Measurements from ENCODE around the gene SLC24A4.

Gene SLC24A4

GRCh38 chr14:92316176-92316575, 6.8 kb upstream of the SLC24A4 start:
- no peak for DNase-seq (ENCODE audit: low read depth)

GRCh38 chr14:92316937-92317336, 6.0 kb upstream of the SLC24A4 start:
- no peak for DNase-seq (ENCODE audit: low read depth)

DNA sequence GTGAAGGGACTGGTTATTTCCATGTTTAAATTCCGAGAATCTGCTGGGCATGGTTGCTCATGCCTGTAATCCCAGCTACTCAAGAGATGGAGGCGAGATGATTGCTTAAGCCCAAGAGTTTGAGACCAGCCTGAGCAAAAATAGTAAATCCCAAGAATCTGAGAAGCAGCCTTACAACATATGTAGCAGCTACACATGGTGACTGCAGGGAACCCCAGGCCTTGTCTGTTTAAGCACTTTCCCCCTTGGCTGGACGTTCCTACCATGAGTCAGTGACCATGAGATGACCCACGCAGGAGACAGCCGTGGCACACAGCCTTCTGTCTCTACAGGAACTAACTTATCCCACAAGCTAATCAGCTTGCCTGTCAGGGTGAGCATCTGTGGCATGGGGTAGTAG, 5.5 kb upstream of the SLC24A4 start:
- no peak for DNase-seq (ENCODE audit: low read depth)

DNA sequence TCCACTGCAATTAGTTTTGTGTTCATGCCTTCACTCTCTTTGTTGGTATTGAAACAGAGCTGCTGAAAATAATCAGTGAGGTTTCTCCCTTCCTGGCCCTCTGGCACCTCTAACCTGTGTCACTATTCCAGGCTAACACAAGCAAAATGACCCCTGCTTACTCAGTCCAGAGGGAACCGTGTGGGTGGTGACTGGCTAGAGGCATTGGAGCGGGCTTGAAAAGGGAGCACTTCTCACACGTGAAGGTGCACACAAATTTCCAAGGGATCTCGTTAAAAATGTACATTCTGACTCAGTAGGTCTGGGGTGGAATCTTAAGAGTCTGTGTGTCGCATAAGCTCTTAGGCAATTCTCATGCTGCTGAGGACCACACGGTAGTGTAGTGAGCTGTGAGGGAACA, 1.3 kb upstream of the SLC24A4 start:
- no peak for DNase-seq (ENCODE audit: low read depth)

DNA sequence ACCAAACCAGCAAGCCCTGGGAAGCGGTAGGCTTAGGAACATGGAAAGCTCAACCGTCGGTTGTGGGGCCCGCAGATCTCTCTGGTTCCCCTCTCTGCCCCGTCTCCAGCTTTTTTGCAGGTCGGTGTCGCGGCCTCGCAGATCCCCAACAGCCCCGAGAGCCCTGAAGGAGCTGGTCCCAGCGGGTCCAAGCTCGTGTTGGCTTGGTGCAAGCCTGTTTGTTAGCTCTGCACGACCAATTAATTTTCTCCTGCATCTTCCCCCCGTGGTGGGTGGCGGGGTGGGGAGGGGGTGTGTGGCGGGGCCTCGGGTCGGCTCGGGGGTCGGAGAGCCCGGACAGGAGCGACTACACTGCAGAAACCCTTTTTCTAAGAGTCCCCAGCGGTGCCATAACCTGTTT, 449 bp upstream of the SLC24A4 start:
- no peak for DNase-seq (ENCODE audit: low read depth)

DNA sequence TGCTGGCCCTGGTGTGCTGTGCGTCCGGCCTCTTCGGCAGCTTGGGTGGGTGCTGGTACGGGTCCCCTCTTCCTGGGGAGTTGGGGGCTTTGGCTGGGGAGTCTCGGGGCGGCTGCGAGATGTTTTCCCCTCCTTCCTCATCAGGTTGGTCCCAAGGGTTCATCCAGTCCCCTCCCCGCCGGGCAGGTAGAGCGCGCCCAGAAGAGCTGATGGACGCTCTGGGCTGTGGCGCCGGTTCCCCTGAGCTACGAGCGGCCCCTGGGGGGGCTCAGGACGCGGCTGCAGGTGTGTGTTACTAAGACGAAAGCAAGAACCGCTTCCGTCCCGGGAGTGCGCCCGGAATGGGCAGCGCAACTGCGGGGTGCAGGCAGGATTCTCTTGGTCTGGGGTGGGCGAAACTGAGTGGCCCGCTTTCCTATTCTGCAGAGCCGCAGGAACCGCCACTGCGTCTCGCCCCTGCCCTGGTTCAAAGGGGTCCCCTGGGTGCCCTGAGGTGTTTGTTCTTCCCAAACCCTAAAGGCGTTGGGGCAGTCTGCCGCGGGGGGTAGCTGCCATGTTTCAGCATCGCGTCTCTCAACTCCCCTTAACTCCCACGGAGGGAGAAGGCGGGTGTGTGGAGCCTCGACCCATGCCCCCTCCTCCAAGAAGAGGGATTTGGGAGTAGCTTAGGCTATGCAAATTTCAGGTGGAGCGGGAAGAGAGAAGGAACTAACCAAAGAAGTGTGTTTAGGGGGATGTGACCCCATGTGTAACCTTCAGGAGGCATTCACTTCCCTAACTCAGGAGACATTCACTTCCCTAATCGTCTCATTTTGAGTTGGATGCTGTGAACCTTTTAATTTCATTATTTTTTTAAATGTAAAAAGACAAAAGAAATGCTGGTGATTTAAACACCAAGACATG, 1.2 kb downstream of the SLC24A4 start:
- DNase-seq (ENCODE audit: low read depth): no peak

DNA sequence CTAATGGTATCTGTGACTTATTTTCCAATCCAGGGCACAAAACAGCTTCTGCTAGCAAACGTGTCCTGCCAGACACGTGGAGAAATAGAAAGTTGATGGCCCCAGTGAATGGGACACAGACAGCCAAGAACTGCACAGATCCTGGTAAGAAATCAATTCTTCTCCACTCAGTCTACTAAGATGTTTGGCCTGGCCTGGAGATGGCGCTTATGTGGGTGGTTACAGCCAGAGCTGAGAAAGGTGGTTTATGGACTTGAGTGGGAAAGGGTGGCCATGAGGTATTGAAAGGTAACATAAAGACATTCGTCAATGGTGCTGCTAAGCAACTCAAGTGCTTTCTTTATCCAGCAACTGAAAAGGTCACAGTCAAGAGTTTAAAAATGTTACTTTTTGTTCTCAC, 2.9 kb downstream of the SLC24A4 start:
- DNase-seq (ENCODE audit: low read depth): no peak

DNA sequence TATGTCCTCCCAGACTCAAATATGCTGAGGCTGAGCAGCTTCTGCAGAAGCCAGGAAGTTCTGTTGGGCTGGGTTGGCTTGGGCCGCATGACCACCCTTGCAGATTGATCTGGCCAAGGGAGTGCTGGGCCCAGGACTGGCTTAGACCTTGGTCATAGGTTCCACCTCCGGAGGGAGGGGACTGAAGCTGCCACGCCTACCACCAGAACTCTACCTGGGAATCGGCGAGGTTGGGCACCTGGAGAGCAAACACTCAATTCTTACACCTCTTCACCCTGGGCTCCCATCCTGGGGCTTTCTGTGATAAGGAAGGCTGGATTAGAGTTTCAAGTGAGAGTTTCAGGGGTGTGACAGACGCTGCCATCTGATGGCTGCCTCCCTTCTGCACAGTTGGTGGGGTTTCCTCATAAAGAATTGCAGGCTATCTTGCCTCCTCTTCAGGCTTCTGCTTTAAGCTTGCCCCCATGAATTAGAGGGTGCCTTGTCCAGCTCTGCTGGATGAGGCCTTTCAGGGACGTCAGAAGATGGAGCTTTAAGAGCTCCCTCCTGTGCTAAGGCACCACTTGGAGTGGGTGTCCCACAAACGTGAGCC, 5.8 kb downstream of the SLC24A4 start:
- DNase-seq (ENCODE audit: low read depth): no peak

GRCh38 chr14:92334050-92334449, 11.1 kb downstream of the SLC24A4 start:
- no peak for DNase-seq (ENCODE audit: low read depth)

DNA sequence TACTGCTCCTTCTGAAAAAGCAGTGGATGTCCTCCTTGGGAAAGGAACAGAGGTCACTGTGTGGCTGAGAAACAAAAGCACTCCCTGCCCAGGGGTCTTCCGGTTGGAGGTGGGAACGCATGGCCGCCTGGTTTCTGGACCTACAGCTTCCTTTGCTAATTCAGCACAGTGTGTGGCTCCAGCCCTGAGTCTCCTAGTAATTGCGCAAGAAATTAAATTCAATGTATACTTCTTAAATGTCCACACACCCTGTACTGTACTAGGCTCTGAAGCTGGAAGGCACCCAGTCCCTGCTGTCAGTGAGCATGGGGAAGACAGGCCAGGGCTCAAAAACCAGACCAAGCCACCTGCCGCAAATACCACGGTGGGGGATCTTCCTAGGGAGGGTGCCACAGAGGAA, 13.4 kb downstream of the SLC24A4 start:
- DNase-seq (ENCODE audit: low read depth): no peak

GRCh38 chr14:92339426-92339825, 16.5 kb downstream of the SLC24A4 start:
- DNase-seq (ENCODE audit: low read depth): no peak

- DNase-seq (ENCODE audit: low read depth): no peak
These were observed 17.1 kb downstream of the SLC24A4 start for GRCh38 chr14:92340071-92340470.

DNA sequence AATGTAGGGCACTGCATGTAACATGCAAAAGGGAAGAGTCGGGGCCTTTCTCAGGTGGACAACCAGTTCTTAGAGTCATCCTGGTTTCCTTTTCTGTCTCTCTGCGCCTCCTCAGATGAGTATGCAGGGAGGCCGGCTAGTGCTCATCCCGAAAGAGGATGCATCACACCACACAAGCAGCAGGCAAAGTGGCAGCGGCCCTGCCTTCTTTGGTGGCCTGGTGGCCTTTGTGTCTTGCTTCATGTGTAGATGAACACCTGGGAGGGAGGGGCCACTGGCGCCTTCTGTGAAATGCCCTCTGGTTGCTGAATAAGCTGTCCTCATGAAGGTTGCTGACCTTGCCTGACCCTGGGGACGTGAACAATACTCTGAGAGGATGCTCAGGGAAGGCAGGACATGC, 18.0 kb downstream of the SLC24A4 start:
- no peak for DNase-seq (ENCODE audit: low read depth)

DNA sequence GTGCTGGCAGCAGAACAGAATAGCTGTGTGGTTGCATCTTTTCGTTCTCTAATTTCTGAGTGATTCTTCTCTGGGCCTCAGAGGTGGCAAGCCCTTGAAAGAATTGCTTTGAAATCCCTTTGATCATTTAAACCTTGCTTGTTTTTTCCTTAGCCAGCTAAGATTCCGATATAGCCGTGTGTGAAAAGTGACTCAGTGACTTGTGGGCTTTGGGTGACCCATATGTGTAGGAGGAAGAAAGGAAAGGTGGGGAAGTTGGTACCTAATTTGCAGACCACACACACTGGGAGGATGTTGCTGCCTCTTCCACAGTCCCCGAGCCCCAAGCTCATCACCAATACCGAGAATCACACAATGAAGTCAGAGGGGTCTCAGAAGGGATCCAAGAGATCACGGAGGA, 18.8 kb downstream of the SLC24A4 start:
- no peak for DNase-seq (ENCODE audit: low read depth)

- no peak for DNase-seq (ENCODE audit: low read depth)
These were observed 25.2 kb downstream of the SLC24A4 start for GRCh38 chr14:92348154-92348553.

DNA sequence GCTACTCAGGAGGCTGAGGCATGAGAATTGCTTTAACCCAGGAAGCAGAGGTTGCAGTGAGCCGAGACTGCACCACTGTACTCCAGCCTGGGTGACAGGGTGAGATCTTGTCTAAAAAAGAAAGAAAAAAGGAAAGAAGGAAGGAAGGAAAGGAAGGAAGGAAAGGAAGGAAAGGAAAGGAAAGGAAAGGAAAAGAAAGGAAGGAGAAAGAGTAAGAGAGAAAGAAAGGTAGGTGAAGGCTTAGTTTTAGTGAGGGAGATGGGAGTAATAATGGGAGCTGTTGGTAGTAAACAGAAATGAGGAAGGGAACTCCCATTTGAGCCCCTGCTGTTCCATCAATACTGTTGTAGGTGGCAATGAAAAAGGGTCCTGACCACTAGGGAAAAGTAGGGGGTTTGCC, 28.8 kb downstream of the SLC24A4 start:
- no peak for DNase-seq (ENCODE audit: low read depth)

GRCh38 chr14:92352158-92352985, 29.4 kb downstream of the SLC24A4 start:
- peak; percentile 2 for DNase-seq (ENCODE audit: low read depth)

DNA sequence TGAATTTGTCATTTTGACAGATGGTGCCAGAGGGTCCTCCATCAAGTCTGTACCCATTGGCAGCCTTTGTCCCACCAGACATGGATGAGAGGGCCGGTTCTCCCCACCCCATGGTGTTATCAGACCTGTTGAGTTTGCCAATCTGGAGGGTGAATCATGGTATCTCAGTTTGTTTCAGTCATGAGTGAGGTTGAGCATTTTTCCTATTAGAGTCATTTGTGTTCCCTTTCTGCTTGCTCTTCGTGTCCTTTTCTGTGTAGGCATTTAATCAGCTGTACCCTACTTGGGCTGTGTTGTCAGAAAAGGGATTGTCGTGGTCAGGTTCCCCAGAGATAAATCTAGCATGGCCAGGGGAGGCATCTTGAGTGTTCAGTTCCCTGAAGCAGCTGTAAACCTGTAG, 30.5 kb downstream of the SLC24A4 start:
- no peak for DNase-seq (ENCODE audit: low read depth)

DNA sequence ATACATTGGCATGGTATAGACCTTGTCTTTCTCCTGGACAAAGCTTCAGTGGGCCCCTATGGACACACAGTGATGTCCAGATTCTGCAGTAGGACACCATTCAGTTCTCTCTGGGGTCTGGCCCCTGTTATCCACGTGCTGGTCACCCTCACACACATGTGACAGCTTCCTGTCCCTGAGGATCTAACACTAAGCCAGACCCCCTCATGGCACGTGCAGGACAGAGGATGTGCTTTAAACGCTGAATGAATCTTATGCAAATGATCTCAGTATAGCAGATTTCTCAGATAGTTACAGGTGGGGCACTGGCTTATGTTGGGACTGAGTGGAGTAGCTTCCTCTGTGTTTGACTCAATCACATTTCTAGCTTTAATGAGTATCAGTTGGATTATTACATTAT, 33.7 kb downstream of the SLC24A4 start:
- DNase-seq (ENCODE audit: low read depth): no peak

DNA sequence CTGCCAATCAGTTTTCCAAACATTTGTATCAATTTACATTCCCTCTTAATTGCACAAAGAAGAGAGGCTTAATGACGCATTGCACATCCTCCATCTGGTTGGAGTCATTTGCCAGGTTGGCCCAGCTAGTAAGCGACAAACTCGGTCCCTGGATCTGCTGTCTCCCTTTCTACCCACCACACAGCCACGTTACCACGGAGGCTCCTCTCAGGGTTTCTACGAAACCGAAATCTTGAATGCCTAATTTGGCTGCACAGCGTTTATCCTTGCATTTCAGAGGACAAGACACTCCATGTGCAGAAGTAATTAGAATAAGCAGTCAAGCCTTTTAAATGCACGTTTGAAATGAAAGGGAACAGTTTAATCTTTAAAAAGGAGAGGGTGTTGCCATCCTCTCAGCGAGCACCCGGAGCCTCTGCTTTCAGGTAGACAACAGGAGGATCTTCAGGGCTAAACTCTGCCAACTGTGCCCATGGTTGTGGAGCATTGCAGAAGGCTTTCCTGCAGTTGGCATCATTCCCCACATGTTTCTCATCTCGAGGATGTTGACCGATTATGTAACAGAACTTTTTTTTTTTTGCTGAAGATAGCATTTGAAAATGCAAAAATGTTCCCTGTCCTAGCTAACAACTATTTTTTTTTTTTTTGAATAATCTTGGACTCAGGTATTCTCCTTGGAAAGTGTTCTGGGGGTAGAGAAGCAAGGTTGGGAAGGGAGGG, 37.8 kb downstream of the SLC24A4 start:
- no peak for DNase-seq (ENCODE audit: low read depth)

- no peak for DNase-seq (ENCODE audit: low read depth)
These were observed 39.8 kb downstream of the SLC24A4 start for GRCh38 chr14:92362781-92363235.

- no peak for DNase-seq (ENCODE audit: low read depth)
These were observed 43.3 kb downstream of the SLC24A4 start for GRCh38 chr14:92366237-92366636.

All from activated T-cell treated with anti-CD3 and anti-CD28 coated beads for 1 hour (primary cell).